ENCODE results near the gene CDKAL1.

Gene CDKAL1

GRCh38 chr6:21161707-21162106, 627.5 kb downstream of the CDKAL1 start:
- DNase-seq, result no peak

DNA sequence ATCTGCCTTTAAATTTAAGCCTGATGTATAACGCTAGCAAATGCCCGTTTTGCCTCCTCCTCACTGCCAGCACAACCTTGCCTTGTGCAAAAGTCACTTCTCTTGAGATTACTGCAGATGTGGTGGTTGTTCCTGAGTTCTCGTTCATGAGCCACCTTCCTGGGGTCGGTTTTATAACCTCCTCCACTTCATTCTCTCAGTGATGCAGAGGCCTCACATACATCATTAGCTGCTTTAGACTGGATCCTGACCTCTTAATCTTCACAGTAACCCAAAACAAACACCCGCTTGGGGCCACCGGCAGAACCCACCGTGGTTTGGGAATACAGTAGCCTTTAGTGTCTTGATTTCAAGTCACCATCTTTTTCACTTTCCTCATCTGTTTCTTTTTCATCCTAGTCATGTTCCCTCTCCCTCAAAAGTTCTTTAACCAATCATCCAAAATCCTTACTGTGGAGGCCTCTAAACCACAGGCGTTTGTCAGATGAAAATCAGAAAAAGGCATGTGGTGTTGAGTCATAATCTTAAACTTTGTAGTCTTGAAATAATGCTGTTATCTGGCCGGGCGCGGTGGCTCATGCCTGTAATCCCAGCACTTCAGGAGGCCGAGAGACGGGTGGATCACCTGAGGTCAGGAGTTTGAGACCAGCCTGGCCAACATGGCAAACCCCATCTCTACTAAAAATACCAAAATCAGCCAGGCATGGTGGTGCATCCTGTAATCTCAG, 629.0 kb downstream of the CDKAL1 start:
- no peak for DNase-seq

- DNase-seq, result no peak
These were observed 629.6 kb downstream of the CDKAL1 start for GRCh38 chr6:21163838-21164180.

GRCh38 chr6:21164768-21165326, 630.6 kb downstream of the CDKAL1 start:
- no peak for DNase-seq

GRCh38 chr6:21166754-21167153, 632.5 kb downstream of the CDKAL1 start:
- no peak for DNase-seq

- no peak for DNase-seq
These were observed 633.5 kb downstream of the CDKAL1 start for GRCh38 chr6:21167790-21168189.

DNA sequence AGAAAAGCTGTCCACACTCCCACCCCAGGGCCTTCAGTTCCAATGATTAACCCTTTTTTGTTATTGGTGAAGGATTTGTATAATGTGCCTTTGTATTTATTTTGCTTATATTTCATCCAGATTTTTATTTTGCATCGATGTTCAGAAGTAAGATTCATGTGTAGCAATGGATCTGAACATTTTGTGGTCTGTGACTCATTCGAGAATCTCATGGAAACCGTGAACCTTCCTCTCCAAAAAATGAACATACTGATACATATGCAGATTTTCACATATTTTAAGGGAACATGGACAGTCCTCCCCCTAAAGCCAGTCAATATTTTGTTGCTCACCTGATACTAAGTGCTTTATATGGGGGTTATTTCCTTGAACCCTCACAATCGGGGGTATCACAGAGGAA, 637.5 kb downstream of the CDKAL1 start:
- DNase-seq, result no peak

DNA sequence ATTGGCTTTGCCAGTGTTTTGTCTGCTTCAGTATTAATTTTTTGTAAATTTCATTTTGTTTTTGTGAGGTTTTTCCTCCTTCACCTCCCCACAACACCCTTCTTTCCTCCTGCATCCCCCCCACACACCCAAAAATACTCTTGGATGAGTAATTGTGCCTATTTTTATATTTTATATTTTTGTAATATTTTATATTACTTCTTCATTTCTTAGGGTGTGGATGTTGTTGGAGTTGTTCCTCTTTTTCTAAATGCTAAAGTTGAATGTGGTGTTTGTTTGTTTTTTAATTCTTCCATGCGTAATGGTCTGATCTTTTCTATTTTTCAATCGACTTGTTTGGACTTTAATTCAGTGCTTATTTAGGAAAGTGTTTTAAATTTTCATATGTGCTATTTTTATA, 638.8 kb downstream of the CDKAL1 start:
- no peak for DNase-seq

DNA sequence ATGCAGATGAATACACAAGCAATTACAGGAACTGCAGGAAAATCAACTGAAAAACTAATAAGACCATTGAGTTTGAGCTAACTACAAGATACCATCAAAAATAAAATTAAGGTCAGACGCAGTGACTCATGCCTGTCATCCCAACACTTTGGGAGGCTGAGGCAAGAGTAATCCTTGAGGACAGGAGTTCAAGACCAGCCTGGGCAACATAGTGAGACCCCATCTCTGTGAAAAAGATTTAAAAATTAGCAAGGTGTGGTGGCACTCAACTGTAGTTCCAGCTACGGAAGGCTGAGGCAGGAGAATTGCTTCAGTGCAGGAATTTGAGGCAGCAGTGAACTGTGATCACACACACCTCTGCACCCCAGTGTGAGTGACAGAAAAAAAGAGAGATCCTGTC, 639.4 kb downstream of the CDKAL1 start:
- no peak for DNase-seq

- DNase-seq, result no peak
These were observed 641.9 kb downstream of the CDKAL1 start for GRCh38 chr6:21176197-21176596.

DNA sequence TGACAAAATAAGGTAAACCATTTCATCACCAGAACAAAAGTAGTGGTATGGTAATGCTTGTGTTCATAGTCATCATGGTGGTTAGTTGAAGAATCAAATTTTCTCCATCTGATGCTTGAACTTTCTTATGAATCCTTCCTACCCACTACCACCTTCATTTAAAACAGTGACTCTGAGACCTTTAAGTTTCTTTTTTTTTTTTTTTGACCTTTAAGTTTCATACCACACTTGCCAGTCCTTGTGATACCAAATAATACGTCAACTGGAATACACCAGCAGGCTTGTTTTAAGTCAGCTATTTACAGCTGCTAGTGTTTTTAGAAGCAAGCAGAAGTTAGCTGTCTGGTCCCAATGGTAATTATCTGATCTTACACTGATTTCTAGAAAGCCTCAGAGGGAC, 645.9 kb downstream of the CDKAL1 start:
- DNase-seq, result no peak

DNA sequence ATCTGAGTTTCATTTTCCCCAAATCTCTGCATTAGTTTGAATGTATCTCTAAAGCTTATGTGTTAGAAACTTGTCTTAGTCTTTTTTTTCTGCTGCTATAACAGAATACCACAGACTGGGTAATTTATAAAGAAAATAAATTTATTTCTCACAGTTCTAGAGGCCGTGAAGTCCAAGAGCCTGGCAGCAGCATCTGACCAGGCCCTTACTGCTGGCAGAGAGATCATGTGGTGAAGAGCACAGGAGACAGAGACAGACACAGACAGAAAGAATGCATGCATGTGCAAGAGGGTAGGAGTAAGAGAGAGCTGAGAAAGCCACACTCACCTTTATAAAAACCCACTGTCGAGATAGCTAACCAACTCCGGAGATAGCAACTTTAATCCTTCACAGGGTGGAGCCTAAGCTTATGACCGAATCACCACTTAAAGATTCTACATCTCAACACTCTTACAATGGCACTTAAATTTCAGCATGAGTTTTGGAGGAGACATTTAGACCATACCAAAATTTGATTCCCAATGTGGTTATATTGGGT, 646.6 kb downstream of the CDKAL1 start:
- DNase-seq, result no peak

GRCh38 chr6:21181866-21182265, 647.6 kb downstream of the CDKAL1 start:
- DNase-seq, result no peak

GRCh38 chr6:21182589-21182988, 648.3 kb downstream of the CDKAL1 start:
- DNase-seq, result no peak

- peak in 2 of 58 donors; percentile 22 to 46 for DNase-seq
These were observed 651.7 kb downstream of the CDKAL1 start for GRCh38 chr6:21185861-21186478.

DNA sequence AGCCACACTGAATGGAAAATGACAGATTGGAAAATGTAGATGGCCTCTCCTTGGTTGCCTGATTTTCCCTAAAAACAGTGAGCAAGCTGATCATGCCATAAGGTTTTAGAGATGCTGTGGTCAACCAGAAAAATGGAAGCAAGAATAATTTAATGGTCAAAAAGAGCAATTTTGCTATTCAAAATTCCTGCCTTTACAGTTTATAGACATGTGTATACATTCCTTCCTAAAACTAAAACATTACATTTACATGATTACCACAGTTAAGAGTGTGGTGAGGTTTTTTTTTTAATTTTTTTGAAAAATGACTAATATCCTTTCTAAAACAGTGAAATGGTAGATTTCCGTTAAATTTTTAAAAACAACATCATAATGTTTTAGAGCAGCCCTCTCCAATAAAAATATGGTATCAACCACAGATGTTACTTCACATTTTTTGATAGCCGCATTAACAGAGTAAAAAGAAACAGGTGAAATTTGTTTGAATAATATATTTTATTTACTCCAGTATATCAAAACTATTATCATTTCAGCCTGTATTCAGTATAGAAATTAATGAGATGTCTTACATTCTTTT, 652.3 kb downstream of the CDKAL1 start:
- no peak for DNase-seq

DNA sequence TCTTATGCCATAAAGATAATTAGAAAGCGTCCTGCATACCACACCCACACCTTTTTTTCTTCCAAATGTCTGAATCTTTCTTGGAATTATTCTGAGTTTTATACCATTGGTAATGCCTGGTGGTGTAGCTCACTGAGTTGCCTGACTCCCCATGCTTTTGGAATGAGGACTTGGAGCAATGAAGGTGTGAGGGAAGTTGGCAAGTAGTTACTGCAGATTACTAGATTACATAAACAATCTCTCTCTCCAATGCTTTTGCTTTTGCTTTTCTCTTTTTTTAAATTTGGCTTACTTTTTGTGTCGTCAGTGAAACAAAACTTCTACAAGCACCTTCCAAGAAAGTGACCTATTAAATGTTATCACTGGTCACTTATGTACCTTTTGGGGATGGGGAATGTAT, 653.2 kb downstream of the CDKAL1 start:
- DNase-seq, result peak in 1 of 58 donors; percentile 14

GRCh38 chr6:21188505-21189223, 654.4 kb downstream of the CDKAL1 start:
- no peak for DNase-seq

DNA sequence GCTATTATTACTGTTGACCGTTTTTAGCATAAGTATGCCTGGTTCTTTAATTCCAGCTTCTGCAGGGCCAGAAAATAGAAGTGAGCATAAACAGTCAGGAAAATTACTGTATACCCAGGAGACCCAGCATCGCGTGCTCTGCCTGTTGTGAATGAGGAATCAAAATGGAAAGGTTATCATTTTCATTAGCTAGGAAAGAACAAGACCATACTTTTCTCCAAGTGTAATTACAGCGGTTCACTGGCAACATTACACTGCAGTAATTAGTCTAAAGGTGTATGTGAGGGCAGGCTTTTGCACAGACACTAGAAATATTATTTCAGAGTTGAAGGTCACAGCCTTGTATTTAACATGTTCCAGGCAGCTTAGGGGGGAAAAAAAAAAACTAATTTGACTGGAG, 655.5 kb downstream of the CDKAL1 start:
- no peak for DNase-seq

- DNase-seq, result no peak
These were observed 656.4 kb downstream of the CDKAL1 start for GRCh38 chr6:21190701-21191100.

DNA sequence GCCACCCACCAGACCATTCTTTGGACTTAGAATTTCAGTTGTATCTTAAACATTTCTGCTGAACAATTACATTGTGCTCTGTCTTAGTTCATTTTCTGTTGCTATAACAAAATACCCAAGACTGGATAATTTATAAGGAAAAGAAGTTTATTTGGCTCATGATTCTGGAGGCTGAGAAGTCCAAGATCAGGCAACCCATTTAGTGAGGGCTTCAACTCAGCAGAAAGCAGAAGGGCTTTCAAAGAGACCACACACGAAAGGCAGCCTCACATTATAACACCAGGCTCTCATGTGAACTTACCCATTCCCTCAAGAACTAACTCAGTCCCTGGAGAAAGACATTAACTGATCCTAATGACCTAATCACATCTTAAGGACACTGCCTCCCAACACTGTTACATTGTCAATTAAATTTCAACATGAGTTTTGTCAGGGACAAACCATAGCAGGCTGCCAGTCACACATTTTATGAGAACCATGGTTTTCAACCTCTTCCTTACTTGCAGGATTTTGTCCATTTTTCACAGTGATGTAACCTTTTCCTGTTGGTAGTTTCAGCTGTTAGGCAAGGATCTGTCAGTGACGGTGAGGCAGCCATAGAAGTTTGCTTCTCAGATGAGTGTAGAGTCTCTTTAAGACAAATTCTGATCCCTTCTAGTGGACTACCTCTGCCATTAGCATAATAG, 659.7 kb downstream of the CDKAL1 start:
- no peak for DNase-seq

Measured in anterior cingulate cortex (tissue), 58 donors.